Smooth muscle cell of the brain vasculature (primary cell): ENCODE results near the gene HSD17B2.

ENCODE experiments used
- DNase-seq: peaks from one replicate; pipeline ENCODE4 v3.0.0-alpha.2; 2012; ENCODE audit warnings: low read depth, low spot score

The HSD17B2 gene

DNA sequence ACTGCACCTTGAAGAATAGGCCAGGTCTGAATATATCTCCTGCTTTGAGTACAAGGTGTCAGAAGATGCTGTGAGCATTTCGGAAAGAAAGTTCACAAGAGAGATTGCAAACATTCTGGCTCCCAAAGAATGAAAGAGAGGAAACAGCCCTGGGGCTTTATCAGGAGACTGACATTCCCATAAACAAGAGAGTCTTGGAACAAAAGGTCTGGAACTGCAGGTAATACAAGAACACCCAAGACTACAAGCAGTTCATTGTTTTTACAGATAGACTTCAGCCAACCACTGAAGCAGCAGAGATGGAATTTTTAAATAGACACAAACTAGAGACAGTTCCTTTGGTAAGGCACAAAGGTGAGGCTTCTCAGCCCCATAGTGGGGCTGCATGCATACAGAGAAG lies 14.4 kb downstream of the HSD17B2 start:
- no peak for DNase-seq

DNA sequence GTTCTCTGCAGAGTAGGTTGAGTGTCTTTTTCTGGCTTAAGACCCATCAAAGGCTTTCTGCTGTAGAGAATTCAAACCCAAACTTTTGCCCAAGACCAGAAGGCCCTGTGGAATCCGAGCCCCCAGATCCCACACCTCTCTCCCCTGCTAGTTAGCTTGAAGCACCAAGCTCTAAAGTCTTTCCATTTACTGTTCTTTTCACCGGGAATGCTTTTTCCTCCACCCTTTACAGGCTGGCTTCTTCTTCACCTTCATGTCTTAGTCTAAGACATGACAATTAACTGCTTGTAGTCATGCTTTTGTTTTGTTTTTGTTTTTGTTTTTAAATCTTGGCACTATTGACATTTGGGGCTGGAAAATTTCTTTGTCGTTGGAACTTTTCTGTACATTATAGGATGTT lies 15.5 kb downstream of the HSD17B2 start:
- DNase-seq: no peak

GRCh38 chr16:82050909-82051357 lies 15.9 kb downstream of the HSD17B2 start:
- no peak for DNase-seq

DNA sequence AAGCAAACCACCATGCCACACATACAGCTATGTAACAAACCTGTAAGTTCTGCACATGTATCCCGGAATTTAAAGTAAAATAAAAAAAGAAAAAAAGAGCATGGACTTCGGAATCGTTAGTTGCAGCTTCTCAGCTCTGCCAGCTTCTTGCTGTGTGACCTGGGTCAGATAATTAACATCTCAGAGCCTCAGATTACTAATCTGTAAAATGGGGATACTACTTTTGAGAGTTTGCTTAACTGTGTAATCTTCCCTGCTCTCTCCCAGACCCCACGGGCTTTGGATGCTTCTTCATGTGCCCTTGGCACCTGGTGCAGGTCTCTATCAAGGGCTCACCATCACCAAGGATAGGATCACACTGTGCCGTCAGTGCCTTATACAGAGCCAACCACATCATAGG lies 16.6 kb downstream of the HSD17B2 start:
- DNase-seq: no peak

DNA sequence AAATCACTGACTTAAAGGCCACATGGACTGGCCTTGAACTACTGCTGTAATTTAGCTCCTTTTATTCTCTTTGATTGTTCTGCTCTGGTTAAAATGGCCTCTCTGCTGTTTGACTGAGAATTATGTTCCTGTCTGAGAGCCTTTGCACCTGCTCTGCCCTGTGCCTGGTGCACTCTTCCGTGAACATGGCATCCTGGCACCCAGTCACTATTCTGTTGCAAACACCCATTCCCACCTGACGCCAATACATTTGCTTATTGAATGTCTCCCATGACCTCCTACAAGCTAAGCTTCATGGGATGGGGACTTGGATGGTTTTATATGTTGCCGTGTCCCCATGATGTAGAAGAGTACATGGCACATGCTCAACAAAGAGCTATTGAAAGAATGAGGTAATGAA lies 20.1 kb downstream of the HSD17B2 start:
- DNase-seq: no peak

- no peak for DNase-seq
These were observed 20.9 kb downstream of the HSD17B2 start for GRCh38 chr16:82055728-82056549.

GRCh38 chr16:82056550-82056896 lies 21.5 kb downstream of the HSD17B2 start:
- DNase-seq: no peak

GRCh38 chr16:82059161-82059982 lies 24.3 kb downstream of the HSD17B2 start:
- DNase-seq: no peak

GRCh38 chr16:82059983-82060421 lies 24.9 kb downstream of the HSD17B2 start:
- no peak for DNase-seq

DNA sequence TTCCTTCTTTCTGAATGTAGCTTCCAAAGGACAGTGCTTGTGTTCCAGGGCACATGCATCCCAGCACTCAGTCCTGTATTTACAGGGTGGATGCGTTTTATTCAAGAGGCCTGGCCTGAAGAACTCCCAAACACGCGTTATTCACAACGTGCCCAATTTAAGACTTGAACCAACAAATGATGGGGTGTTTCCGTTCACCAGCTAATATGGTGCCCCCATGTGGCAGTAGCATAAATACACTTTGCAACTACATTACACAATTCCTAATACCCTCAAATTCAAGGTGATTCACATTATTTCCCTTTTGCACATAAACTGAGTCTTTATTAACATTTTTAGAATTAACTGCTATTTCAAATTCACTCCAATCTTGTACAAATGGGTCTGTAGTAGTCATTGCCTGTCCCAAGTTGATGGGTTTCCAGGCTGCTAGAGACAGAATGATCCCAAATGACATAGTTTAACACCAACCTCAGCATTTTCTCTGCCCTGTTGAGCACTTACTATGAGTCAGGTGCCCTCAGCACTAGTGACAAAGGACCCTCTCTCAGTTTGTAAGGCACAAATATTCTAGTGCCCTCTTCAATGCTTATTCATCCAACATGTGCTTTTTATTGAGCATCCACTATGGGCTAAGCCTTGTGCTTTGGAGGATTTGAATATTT lies 26.9 kb downstream of the HSD17B2 start:
- no peak for DNase-seq

GRCh38 chr16:82062645-82063058 lies 27.6 kb downstream of the HSD17B2 start:
- DNase-seq: no peak

DNA sequence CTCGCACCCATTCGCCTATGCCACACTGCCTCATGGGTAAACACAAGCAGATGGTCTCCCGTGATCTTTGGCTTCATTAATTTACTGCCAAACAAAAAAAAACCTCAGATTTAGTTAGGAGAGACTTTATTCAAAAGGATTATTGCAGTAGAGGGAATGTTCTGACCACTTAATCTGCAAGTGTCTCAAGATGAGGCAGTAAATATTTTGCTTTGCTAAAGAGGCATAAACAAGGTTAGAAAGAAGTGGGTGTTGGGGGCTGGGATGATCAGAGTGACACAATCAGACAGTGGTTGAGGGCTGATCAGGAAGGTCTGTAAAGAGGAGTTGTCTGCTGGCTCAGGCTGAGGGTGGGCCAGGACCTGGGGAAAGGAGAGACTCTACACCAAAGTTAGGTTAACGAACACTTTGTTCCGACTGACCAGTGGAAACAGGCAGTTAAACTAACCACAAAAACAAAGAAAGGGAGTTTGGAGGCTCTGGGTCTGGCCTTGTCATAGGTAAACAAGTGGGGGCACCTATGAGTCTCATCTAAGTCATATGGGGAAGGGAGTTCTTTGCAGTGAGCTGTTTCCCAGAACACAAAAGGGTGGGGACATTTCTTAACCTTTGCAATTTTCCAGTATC lies 28.5 kb downstream of the HSD17B2 start:
- DNase-seq: no peak

DNA sequence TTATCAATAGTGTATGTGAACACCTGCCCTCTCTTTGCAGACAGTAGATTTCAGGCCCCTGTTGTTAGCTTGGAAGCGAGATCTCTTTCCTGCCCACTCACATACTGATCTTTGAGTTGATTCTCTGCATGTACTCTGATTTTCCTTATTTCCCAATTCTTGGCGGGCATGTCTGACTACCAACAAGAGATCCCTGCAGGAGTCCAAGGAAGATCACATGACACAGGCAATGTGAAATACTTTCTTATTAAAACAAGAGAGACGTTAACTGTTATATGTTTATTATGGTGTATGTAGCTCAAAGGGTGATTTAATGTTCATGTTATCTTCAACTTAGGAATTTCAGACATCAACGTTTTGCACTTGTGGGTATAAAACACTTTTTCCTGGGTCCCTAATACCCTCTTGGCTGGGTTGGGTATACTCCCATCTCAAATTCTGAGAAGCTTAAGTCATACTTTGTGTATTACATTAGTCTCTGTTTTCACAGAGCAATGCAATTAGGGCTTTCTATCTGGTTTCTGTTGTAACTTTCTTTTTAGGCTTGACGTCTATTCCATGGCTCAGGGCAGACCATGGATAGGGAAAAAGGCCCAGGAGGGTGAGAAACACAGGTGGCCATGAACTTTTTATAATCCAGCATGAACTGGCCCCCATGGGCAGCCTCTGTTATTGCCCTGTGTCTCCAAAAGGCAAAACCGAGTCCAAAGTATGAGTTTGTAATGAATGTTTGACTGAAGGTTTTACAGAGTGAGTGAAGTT lies 32.2 kb downstream of the HSD17B2 start:
- DNase-seq: no peak

DNA sequence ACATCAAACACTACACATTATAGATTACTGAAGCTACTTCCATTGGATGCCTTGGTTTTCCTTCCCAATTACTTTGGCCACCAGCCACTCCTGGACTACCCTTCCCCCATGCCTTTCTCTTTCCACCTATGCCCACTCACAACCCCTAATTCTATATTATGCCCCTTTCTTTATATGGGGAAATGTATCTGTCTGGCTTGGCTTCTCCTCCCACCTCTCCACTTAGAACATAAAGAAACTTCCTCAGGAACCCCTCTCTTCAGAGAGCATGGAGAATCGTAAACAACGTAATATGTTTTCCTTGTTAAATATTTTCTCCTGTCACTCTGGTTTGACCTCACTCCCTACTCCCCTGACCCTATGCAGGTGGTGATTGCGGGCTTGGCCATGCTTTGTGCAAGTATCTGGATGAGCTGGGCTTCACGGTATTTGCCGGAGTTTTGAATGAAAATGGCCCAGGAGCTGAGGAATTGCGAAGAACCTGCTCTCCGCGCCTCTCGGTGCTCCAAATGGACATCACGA lies 32.8 kb downstream of the HSD17B2 start:
- DNase-seq: no peak

DNA sequence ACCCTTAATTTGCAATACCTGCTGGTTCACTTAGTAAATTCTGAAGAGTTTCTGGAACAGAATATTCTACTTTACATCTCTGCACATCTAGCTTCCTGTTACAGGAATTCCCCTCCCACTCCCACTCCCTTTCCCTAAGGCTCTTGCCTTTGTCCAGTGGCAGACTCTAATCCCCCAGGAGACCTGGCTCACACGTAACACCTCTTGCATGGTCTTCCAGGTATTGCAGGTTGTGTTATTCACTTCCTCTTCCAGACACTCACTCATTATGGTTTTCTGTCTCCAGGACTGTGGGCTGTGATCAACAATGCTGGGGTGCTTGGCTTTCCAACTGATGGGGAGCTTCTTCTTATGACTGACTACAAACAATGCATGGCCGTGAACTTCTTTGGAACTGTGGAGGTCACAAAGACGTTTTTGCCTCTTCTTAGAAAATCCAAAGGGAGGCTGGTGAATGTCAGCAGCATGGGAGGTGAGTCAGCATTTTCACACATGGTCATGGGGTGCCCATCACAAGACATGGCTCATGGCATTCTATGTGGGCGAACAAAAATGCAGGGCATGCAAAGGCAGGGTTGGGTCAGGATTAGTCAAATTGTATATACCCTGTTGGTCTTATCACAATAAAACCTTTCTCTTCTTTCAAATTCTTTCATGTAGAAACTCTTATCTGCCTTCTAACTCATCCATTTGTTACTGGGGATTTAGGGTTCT lies 35.8 kb downstream of the HSD17B2 start:
- DNase-seq: no peak

DNA sequence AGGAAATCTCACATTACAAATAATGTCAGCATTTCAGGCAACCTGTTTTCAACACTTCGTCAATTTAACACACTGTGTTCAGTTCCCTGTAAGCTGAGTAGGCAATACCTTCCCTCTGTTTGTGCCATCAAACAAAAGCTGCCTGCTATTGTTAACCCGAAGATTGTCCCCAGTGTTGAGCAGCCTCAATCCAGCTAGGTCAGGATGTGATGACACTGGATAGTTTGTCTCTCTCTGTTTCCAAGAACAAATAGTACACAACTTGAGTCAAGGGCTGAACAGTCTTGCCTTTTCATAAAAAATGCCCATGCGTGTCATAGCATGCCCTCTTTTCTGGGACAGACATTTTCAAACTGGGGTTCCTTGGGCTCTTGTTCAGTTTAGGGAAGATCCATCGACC lies 36.4 kb downstream of the HSD17B2 start:
- DNase-seq: no peak

- no peak for DNase-seq
These were observed 37.3 kb downstream of the HSD17B2 start for GRCh38 chr16:82072313-82072712.

- DNase-seq: no peak
These were observed 39.0 kb downstream of the HSD17B2 start for GRCh38 chr16:82074019-82074558.

- no peak for DNase-seq
These were observed 43.1 kb downstream of the HSD17B2 start for GRCh38 chr16:82078125-82078524.

- DNase-seq: no peak
These were observed 44.8 kb downstream of the HSD17B2 start for GRCh38 chr16:82079892-82080291.
